Panc1 (cell line): ENCODE results near the gene USP19.

ENCODE experiments used
- CTCF ChIP-seq: fragments of 450-650 bp; IDR thresholded peaks from 2 replicates; pipeline ENCODE4 v1.5.1; 2017; ENCODE audit warnings: mild to moderate bottlenecking
- TF ChIP-seq, protein P1 (sequence below), 2 experiments: IDR thresholded peaks; 2 replicates each; pipeline ENCODE4 v1.6.1; 2011 to 2012; ENCODE audit warnings: low read depth in 2 of 2, control low read depth in 1 of 2, low read length in 1 of 2, mild to moderate bottlenecking in 1 of 2, moderate library complexity in 1 of 2; ENCODE audit not compliant: insufficient read depth in 1 of 2

DNA sequence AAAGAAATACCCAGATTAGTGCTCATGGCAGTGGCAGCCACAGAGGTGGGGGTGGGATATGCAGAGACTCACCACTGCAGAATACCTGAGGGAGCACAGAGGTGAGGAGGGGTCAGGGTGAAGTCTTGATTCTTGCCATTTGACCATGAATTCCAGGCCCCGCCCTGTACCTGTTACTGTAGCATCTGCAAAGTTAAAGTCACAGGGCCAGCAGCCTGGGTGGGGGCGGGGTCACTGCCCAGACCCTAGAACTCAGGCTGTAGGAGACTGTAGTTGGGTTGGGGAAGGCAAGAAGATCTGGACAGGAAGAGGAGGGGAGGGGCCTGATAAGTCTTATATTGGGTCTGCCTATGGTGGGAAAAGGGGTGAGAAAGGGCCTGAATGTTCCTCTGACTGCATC lies 31.0 kb upstream of the USP19 start:
- TF ChIP-seq, protein P1, sequence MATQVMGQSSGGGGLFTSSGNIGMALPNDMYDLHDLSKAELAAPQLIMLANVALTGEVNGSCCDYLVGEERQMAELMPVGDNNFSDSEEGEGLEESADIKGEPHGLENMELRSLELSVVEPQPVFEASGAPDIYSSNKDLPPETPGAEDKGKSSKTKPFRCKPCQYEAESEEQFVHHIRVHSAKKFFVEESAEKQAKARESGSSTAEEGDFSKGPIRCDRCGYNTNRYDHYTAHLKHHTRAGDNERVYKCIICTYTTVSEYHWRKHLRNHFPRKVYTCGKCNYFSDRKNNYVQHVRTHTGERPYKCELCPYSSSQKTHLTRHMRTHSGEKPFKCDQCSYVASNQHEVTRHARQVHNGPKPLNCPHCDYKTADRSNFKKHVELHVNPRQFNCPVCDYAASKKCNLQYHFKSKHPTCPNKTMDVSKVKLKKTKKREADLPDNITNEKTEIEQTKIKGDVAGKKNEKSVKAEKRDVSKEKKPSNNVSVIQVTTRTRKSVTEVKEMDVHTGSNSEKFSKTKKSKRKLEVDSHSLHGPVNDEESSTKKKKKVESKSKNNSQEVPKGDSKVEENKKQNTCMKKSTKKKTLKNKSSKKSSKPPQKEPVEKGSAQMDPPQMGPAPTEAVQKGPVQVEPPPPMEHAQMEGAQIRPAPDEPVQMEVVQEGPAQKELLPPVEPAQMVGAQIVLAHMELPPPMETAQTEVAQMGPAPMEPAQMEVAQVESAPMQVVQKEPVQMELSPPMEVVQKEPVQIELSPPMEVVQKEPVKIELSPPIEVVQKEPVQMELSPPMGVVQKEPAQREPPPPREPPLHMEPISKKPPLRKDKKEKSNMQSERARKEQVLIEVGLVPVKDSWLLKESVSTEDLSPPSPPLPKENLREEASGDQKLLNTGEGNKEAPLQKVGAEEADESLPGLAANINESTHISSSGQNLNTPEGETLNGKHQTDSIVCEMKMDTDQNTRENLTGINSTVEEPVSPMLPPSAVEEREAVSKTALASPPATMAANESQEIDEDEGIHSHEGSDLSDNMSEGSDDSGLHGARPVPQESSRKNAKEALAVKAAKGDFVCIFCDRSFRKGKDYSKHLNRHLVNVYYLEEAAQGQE (IDR thresholded peaks at IDR 0.05; ENCODE audit: insufficient read depth in 1 of 2, low read depth in 2 of 2, low read length in 1 of 2) = no peak
- no peak for TF ChIP-seq CTCF
